Left forelimb (tissue), 1 donor: ENCODE data around the gene PLAGL1.
"Not testable (repeated sequence)": the region's sequence is repeated elsewhere in the genome, so short reads cannot be mapped to it uniquely, and the experiment has no call there.

Experiments used
- DNase-seq: peaks from one replicate; pipeline ENCODE4 v3.0.0-alpha.2; 2018; ENCODE audit warnings: low spot score

PLAGL1 gene

GRCh38 chr6:144009628-144010027 lies 1.6 kb upstream of the PLAGL1 start:
- not testable (repeated sequence) for DNase-seq

GRCh38 chr6:144008846-144009245 lies 787 bp upstream of the PLAGL1 start:
- no peak for DNase-seq

GRCh38 chr6:144007478-144008119 lies 460 bp downstream of the PLAGL1 start:
- no peak for DNase-seq

GRCh38 chr6:144006736-144007477 lies 1.2 kb downstream of the PLAGL1 start:
- no peak for DNase-seq

- DNase-seq, result no peak
Measured at GRCh38 chr6:143999406-143999805, 8.7 kb downstream of the PLAGL1 start.

GRCh38 chr6:143998686-143999085 lies 9.4 kb downstream of the PLAGL1 start:
- no peak for DNase-seq

GRCh38 chr6:143993965-143994646 lies 14.0 kb downstream of the PLAGL1 start:
- no peak for DNase-seq

- no peak for DNase-seq
Measured at GRCh38 chr6:143992285-143992684, 15.8 kb downstream of the PLAGL1 start.

GRCh38 chr6:143986463-143987065 lies 21.5 kb downstream of the PLAGL1 start:
- DNase-seq, result no peak

- DNase-seq, result no peak
Measured at GRCh38 chr6:143984666-143985065, 23.4 kb downstream of the PLAGL1 start.

GRCh38 chr6:143982968-143983367 lies 25.1 kb downstream of the PLAGL1 start:
- no peak for DNase-seq

GRCh38 chr6:143980921-143981320 lies 27.1 kb downstream of the PLAGL1 start:
- DNase-seq, result no peak

GRCh38 chr6:143976806-143977349 lies 31.2 kb downstream of the PLAGL1 start:
- no peak for DNase-seq

- no peak for DNase-seq
Measured at GRCh38 chr6:143974089-143974488, 34.0 kb downstream of the PLAGL1 start.

GRCh38 chr6:143973097-143973966 lies 34.7 kb downstream of the PLAGL1 start:
- no peak for DNase-seq

GRCh38 chr6:143971482-143972205 lies 36.4 kb downstream of the PLAGL1 start:
- DNase-seq, result no peak

GRCh38 chr6:143970456-143971218 lies 37.4 kb downstream of the PLAGL1 start:
- no peak for DNase-seq

GRCh38 chr6:143969077-143969476 lies 39.0 kb downstream of the PLAGL1 start:
- no peak for DNase-seq

- DNase-seq, result no peak
Measured at GRCh38 chr6:143967706-143968376, 40.2 kb downstream of the PLAGL1 start.
